ENCODE measurements around the gene HCN3.
A peak's percentile ranks its signal among the peaks of the same experiment; 100 is the strongest.
"Not testable (repeated sequence)": the region's sequence is repeated elsewhere in the genome, so short reads cannot be mapped to it uniquely, and the experiment has no call there.

Gene HCN3

DNA sequence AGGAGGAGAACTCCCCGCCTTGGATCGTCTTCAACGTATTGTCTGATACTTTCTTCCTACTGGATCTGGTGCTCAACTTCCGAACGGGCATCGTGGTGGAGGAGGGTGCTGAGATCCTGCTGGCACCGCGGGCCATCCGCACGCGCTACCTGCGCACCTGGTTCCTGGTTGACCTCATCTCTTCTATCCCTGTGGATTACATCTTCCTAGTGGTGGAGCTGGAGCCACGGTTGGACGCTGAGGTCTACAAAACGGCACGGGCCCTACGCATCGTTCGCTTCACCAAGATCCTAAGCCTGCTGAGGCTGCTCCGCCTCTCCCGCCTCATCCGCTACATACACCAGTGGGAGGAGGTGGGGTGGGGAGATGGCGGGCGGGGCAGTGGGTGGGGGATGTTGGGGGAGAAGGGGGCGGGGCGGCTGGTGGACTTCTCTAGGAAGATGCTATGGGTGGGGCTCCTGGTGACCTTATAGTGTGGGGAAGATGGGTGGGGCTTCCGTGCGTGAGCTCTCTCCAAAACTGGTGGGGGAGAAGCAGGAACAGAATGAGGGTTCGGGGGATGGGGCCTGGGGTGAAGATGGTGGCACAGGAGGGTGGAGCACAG, 5.3 kb downstream of the HCN3 start:
- DNase-seq, result no peak

DNA sequence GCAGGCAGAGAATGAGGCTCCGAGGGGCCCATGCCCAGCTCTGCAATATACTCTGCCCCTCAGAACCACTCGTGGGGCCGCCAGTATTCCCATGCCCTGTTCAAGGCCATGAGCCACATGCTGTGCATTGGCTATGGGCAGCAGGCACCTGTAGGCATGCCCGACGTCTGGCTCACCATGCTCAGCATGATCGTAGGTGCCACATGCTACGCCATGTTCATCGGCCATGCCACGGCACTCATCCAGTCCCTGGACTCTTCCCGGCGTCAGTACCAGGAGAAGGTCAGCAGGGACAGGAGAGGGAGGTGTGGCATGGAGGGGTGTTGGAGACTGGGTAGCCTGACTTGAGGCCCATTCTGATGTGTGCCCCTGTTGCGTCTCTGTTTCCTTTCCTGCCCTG, 7.2 kb downstream of the HCN3 start:
- no peak for DNase-seq

DNA sequence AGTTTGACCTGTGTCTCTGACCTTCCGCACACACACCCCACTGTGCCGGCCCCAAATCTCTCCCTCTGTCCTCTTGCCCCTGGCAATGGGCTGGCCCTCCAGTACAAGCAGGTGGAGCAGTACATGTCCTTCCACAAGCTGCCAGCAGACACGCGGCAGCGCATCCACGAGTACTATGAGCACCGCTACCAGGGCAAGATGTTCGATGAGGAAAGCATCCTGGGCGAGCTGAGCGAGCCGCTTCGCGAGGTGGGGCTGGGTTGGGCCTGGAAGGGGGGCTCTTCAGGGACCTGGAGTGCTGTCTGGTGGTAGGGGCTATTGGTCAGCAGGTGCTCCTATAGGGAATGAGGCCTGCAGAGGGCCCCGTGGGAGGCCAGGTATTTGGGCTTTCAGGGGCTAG, 7.8 kb downstream of the HCN3 start:
- DNase-seq, result no peak

DNA sequence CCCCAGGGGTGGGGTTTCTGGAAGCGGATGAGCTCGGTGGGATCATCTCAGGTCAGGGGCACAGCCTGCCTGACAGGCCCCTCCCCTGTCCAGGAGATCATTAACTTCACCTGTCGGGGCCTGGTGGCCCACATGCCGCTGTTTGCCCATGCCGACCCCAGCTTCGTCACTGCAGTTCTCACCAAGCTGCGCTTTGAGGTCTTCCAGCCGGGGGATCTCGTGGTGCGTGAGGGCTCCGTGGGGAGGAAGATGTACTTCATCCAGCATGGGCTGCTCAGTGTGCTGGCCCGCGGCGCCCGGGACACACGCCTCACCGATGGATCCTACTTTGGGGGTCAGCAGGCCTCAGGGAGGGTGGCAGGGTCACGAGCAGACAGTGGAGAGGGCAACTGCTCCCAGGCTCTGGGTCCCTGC, 8.4 kb downstream of the HCN3 start:
- no peak for DNase-seq

DNA sequence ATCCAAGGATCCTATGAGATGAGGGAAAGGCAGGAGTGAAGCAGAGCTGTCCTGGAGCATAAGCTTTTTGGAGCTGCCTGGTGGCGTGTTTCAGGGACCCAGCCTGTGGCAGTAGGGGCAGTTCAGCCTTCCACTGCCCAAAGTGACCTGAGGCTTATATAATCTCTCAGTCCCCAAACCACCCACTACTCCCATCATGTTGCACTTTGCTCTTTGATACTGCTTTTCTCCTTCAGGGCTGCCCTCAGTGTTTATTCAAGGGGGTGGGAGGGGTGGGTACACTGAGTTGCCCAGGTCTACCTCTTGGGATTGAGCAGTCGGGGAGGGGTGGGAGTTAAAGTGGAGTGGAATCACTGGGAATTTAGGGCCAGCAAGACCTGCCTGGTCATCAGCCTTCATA, 9.3 kb downstream of the HCN3 start:
- DNase-seq, result no peak

DNA sequence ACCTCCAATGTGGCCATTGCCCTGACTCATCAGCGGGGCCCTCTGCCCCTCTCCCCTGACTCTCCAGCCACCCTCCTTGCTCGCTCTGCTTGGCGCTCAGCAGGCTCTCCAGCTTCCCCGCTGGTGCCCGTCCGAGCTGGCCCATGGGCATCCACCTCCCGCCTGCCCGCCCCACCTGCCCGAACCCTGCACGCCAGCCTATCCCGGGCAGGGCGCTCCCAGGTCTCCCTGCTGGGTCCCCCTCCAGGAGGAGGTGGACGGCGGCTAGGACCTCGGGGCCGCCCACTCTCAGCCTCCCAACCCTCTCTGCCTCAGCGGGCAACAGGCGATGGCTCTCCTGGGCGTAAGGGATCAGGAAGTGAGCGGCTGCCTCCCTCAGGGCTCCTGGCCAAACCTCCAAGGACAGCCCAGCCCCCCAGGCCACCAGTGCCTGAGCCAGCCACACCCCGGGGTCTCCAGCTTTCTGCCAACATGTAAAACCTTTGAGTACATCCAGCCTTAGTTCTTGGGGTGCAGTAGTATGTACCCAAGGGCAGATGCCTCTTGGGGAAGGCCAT, 10.8 kb downstream of the HCN3 start:
- DNase-seq, result no peak

DNA sequence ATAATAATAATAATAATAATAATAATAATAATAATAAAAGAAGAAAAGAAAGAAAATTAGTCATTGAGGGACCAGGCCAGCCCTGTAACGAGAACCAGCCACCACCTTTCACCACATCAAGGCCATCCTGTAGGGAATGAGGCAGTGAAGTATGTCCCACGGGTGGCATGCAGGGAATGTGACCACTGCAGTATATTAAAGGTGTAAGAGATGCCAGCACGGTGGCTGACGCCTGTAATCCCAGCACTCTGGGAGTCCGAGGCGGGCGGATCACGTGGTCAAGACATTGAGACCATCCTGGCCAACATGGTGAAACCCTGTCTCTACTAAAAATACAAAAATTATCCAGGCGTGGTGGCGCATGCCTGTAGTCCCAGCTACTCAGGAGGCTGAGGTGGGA, 13.7 kb downstream of the HCN3 start:
- not testable (repeated sequence) for DNase-seq

DNA sequence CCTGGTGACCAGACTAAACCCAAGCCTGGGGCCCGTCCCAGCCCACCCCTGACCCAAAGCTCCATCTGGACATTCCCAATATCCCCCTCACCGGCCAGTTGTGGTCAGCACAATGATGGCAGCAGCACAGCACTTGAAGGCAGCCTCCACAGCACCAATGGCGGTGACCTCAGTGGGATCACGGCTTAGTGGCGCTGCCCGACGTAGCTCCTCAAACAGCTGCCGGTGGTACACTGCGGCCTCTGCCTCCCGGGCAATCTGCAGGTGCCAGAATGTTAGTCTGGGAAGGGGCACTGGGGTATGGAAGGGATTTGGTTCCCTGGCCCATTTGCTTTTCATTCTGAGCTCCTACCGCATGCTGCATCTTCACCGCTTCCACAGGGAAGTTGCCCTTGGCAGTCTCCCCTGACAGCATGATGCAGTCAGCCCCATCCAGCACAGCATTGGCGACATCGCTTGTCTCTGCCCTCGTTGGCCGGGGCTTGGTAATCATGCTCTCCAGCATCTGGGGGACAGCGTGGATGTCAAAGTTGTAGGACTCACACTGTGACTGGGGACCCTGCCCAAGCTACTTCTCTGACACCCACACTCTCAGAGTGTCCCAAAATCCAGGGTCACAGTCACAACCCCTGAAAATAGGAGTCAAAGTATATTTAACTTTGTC, 16.0 kb downstream of the HCN3 start:
- DNase-seq, result no peak

DNA sequence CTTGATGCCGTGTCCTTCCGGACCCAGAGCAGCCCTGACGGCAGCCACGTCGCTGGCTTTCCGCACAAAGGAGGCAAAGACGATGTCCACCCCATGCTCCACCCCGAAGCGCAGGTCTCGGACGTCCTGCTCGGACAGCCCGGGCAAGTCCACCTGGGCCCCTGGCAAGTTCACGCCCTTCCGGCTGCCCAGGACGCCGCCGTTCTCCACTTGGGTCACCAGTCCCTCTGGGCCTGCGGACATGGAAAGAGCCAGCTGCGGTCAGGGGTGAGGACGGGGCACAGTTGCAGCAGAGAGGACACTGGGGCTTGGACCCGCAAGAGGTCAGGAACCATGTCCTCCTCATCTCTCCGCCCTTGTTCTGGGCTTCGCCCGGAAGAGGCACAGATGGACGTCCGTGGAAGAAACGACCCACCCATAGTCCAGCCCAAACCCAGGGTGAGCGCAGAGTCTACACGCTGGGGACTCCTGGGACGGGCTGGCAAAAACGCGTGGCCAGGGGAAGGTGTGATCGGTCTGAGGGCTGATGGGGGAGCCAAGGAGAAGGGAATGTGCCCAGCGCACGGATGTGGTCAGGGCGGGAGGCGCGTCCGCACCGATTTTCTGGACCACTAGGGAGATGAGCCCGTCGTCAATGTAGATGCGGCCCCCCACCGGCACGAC, 17.4 kb downstream of the HCN3 start:
- no peak for DNase-seq

DNA sequence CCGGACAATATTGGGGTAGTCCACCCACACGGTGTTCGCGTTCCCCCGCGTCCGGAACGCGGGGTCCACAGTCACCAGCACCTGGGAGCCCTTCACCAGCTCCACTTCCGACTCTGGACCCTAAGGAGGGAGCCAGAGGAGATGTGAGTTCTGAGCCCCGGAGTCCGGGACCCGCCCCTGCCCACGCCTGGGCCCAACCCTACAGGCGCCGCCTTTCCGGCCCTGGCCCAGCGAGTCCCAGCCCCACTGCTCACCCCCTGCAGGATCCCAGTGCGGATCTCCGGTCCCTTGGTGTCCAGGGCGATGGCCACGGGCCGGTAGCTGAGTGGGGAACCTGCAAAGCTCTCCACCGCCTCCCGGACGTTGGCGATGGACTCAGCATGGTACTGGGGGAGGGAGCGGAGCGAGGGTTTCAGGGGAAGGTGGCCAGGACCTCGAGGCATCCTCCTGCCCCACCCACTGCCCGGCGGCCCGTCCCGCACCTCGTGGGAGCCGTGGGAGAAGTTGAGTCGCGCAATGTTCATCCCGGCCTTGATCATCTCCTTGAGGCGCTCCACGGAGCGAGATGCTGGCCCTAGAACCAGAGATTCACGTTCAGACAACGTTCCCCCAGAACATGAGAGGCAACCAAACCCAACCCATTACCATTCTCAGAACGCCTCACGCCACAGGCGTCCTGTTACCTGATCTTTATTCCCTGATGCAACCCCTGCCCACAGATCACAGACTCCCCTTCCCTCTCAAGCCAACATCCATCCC, 18.1 kb downstream of the HCN3 start:
- no peak for DNase-seq

DNA sequence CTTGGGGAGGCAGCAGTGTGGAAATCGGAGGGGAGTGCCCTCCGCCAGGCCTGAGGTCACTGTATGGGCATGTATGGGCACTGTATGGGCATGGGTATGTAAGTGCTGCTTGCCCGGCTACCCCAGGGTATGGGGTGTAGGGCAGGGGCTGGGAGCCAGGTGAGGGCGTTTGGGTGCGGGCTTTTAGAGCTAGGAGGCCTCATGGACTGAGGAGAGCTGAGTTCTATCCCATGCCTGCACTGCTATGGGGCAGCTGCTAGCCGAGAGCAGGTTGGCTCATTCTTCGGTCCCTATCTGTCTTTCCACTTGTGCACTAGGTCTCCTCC, 18.6 kb downstream of the HCN3 start:
- DNase-seq, result no peak

DNA sequence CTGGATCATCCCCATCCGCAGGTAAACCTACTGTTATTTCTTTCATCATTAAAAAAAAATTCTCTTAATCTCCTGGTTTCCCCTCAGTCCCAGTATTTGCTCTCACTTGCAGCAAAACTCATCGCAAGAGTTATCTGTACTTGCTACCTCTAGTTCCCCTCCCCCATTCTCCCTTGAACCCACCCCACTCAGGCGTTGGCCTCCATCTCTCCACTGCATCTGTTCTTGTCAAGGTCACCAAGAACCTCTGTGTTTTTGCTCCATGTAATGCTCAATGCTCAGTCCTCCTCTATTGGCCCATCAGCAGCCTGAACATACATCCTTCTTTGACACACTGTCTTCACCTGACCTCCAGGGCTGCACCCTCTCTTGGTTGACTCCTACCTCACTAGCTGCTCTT, 19.4 kb downstream of the HCN3 start:
- no peak for DNase-seq

DNA sequence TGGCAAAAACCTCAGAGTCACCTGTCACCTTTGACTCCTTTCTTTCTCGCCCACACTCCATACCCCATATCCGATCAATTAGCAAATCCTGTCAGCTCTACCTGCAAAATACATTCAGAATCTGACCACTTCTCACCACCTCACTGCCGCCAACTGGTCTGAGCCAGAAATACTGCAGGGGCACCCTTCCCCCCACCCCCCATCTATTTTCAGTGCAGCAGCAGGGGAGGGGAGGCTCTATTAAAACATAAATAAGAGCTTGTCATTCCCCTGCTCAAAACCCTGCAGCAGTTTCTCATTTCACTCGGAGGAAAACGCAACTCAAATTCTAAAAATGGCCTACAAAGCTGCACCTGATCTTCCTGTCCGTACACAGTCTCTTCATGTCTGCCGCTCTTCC, 20.1 kb downstream of the HCN3 start:
- no peak for DNase-seq

DNA sequence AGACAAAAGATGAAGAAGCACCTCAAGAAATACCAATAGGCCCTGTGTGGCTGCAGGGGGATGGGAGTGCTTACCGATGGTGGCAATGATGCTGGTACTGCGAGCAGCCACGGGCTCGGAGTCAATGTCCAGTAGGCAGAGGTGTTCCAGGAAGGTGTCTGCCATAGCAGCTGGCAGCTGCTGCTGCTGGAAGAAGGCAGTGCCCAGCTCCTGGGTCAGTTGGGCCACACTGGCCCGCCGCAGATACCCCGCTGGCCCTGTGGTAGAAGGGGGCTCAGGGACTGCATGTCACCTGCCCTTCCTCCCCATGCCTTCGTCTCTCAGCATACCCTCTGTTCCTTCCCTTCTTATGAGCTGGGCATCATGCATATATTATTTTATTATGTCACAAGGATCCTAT, 22.8 kb downstream of the HCN3 start:
- no peak for DNase-seq

DNA sequence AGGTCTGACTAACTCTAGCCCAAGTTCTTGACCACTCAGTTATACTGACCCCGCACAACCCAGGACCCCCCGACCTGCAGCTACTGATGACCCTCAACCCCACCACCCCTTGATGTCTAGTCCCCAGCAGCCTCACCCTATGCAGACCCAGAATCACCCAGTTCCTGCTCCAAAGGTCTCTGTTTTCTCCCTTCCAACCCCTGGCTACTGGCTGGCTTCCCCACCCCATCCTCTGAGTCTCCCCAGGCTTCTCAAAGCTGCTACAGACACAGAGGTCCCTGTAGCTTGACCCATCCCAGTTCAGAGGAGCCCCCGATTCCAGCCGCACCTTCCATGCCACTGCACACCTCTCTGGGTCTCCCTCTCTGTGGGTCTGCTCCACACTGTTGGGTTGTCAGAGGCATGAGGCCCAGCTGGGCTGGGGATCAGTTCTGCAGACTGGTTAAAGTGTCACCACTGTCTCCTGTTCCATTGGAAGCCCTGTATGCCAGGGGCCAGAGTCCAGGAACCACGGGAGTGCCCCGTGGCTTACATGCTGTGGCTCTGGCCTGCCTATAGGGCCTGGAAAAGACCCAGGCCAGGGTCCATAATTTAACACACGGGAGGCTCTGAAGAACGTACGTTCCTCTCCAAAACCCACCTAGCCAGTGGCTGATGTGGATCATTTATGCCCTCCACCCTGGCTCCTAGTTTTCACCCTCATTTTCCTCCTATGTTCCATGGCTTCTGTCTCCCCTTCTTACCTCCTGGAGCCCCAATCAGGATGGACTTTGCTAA, 23.5 kb downstream of the HCN3 start:
- DNase-seq, result no peak

DNA sequence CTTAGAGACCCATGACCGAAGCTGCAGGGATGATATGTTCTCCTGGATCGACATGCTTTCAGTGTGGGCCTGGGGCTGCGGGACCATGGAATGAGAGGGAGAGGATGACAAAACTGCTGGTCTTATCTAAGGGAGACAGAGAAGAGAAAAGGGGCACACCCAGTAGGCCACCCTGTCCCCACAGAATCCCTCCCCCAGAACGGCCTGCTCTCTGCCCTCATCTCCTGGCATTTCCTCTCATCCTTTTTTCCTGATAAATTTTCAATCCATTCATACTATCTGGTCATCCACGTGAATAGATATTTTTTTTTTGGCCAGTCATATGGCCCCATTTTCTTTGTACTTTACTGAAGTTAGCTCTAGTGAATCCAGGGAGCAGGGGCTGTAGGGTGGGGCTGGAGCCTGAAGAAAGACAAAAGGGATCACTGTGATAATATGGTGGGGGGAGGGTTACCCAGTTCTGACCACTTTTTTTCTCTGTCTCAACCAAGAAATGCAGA, 24.1 kb downstream of the HCN3 start, which contains the start of gene PKLR:
Gene PKLR, minus strand, starts transcription at position 97 of the 500 bp plus-strand sequence. Its CDS starts 43 bp downstream, at position 54.
- no peak for DNase-seq

DNA sequence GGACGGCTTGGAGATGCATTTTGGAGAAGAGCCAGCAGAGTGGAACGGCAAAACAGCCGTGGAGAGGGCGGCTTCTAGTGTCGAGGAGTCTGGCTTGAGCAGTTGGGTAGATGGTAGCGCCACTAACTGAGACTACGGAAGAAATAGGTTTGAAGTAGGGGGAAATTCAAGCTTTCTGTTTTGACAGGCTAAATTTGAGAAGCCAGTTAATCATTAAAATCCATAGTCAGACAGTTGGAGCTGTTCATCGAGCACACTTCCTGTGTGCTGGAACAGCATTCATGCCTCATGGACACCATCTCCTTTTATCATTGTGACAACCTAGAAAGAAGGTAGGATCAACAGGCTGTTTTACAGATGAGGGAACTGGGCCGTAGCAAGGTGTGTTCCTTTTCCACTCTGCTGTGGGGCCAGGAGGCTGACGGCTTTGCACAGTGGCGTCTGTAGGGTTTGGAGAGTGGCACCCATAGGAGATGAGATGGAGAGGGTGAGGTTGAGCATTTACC, 27.3 kb downstream of the HCN3 start:
- peak in 1 of 56 donors; percentile 7 for DNase-seq

DNA sequence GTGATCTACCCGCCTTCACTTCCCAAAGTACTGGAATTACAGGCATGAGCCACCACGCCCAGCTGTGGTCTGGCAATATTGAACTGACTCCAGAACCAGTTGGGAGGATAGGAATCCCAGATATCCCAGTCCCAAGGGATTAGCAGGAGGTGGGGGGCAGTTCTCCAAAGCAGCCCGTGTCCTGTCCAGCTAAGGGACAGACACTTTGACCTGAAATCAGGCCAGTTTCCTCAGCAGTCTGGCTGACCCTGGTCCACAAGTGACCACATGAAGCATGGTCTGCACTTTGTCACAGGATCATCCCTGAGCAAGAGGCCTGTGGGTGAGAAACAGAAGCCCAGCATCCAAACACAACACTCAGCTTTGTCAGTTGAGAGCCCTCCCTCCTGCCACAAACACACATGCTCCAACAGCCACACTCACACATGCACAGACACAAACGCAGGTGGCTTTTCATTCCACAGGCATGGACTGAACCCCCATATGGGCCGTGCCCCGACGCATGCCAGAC, 28.7 kb downstream of the HCN3 start:
- DNase-seq, result no peak

DNA sequence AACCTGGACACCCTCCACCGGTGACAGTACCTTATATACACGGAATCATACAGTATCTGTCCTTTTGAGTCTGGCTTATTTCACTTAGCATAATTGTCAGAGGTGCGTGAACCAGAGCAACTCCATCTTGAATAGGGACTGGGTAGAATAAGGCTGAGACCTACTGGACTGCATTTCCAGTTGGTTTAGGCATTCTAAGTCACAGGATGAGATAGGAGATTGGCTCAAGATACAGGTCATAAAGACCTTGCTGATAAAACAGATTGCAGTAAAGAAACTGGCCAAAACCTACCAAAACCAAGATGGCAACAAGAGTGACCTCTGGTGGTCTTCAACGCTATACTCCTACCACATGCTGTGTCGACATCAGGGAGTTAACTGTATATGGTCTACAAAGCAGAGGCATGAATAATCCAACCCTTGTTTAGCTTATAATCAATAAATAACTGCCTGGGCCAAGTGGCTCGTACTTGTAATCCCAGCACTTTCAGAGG, 30.0 kb downstream of the HCN3 start:
- DNase-seq, result no peak
